Mucosa of stomach (tissue), 1 donor: ENCODE results near the gene NUBPL.

ENCODE experiments used
- H3K27me3 ChIP-seq: one replicate; pipeline ENCODE4 v1.7.0; 2013; ENCODE audit warnings: mild to moderate bottlenecking, low read length; ENCODE audit not compliant: control insufficient read depth, insufficient read depth
- H3K36me3 ChIP-seq: one replicate; pipeline ENCODE4 v1.7.0; 2013; ENCODE audit warnings: low read length; ENCODE audit not compliant: control insufficient read depth, insufficient read depth
- H3K4me1 ChIP-seq: one replicate; pipeline ENCODE4 v1.7.0; 2013; ENCODE audit warnings: mild to moderate bottlenecking, low read length; ENCODE audit not compliant: control insufficient read depth, insufficient read depth
- H3K4me3 ChIP-seq: one replicate; pipeline ENCODE4 v1.7.0; 2013; ENCODE audit warnings: low read length
- H3K9ac ChIP-seq: one replicate; pipeline ENCODE4 v1.7.0; 2013; ENCODE audit warnings: mild to moderate bottlenecking, low read length, moderate library complexity
- H3K9me3 ChIP-seq: one replicate; pipeline ENCODE4 v1.7.0; 2013; ENCODE audit warnings: mild to moderate bottlenecking, low read length, moderate library complexity; ENCODE audit not compliant: control insufficient read depth
- donor health status: Pancreatic carcinoma.

The NUBPL gene

GRCh38 chr14:31556191-31556590 lies 5.0 kb upstream of the NUBPL start:
- Histone ChIP-seq H3K4me3 (no peak overlapping the region), H3K9ac (no peak overlapping the region), H3K27me3 (peaks cover 6% of the 10 kb centered on the region), H3K9me3 (no peaks in the 10 kb centered on the region), H3K4me1 (no peaks in the 10 kb centered on the region), H3K36me3 (no peaks in the 10 kb centered on the region)

- Histone ChIP-seq H3K4me1 (no peaks in the 10 kb centered on the region), H3K4me3 (no peak overlapping the region), H3K36me3 (no peaks in the 10 kb centered on the region), H3K9ac (no peak overlapping the region), H3K9me3 (no peaks in the 10 kb centered on the region), H3K27me3 (no peaks in the 10 kb centered on the region)
Observed at GRCh38 chr14:31559939-31560338, 1.3 kb upstream of the NUBPL start.

GRCh38 chr14:31560759-31561154 lies 447 bp upstream of the NUBPL start:
- Histone ChIP-seq H3K9ac (peak overlapping the region; percentile 81), H3K36me3 (no peaks in the 10 kb centered on the region), H3K4me1 (no peaks in the 10 kb centered on the region), H3K27me3 (no peaks in the 10 kb centered on the region), H3K9me3 (no peaks in the 10 kb centered on the region), H3K4me3 (peak overlapping the region; percentile 66)

- Histone ChIP-seq H3K9ac (no peak overlapping the region), H3K4me1 (no peaks in the 10 kb centered on the region), H3K4me3 (no peak overlapping the region), H3K27me3 (no peaks in the 10 kb centered on the region), H3K36me3 (no peaks in the 10 kb centered on the region), H3K9me3 (no peaks in the 10 kb centered on the region)
Observed at GRCh38 chr14:31564194-31564593, 3.0 kb downstream of the NUBPL start.

GRCh38 chr14:31566456-31566855 lies 5.3 kb downstream of the NUBPL start:
- H3K9ac ChIP-seq, result no peak overlapping the region
- H3K9me3 ChIP-seq, result no peaks in the 10 kb centered on the region
- no peaks in the 10 kb centered on the region for H3K27me3 ChIP-seq
- H3K4me3 ChIP-seq, result no peak overlapping the region
- H3K4me1 ChIP-seq, result no peaks in the 10 kb centered on the region
- no peaks in the 10 kb centered on the region for H3K36me3 ChIP-seq

- Histone ChIP-seq H3K9me3 (no peaks in the 10 kb centered on the region), H3K4me1 (no peaks in the 10 kb centered on the region), H3K27me3 (no peaks in the 10 kb centered on the region), H3K4me3 (no peak overlapping the region), H3K9ac (no peak overlapping the region), H3K36me3 (no peaks in the 10 kb centered on the region)
Observed at GRCh38 chr14:31567655-31568054, 6.5 kb downstream of the NUBPL start.

- Histone ChIP-seq H3K9me3 (no peaks in the 10 kb centered on the region), H3K9ac (no peak overlapping the region), H3K4me3 (no peak overlapping the region), H3K27me3 (no peaks in the 10 kb centered on the region), H3K36me3 (no peaks in the 10 kb centered on the region), H3K4me1 (no peaks in the 10 kb centered on the region)
Observed at GRCh38 chr14:31568161-31568560, 7.0 kb downstream of the NUBPL start.

- H3K9ac ChIP-seq, result no peak overlapping the region
- H3K4me3 ChIP-seq, result no peak overlapping the region
- H3K4me1 ChIP-seq, result no peaks in the 10 kb centered on the region
- no peaks in the 10 kb centered on the region for H3K36me3 ChIP-seq
- no peaks in the 10 kb centered on the region for H3K27me3 ChIP-seq
- no peaks in the 10 kb centered on the region for H3K9me3 ChIP-seq
Observed at GRCh38 chr14:31568671-31569070, 7.5 kb downstream of the NUBPL start.

GRCh38 chr14:31572955-31573354 lies 11.8 kb downstream of the NUBPL start:
- H3K9ac ChIP-seq, result no peak overlapping the region
- H3K27me3 ChIP-seq, result no peaks in the 10 kb centered on the region
- no peaks in the 10 kb centered on the region for H3K36me3 ChIP-seq
- H3K4me1 ChIP-seq, result no peaks in the 10 kb centered on the region
- no peaks in the 10 kb centered on the region for H3K9me3 ChIP-seq
- no peak overlapping the region for H3K4me3 ChIP-seq

- Histone ChIP-seq H3K4me3 (no peak overlapping the region), H3K9me3 (no peaks in the 10 kb centered on the region), H3K27me3 (no peaks in the 10 kb centered on the region), H3K9ac (no peak overlapping the region), H3K4me1 (no peaks in the 10 kb centered on the region), H3K36me3 (no peaks in the 10 kb centered on the region)
Observed at GRCh38 chr14:31576949-31577348, 15.7 kb downstream of the NUBPL start.

GRCh38 chr14:31578266-31578665 lies 17.1 kb downstream of the NUBPL start:
- H3K27me3 ChIP-seq, result no peaks in the 10 kb centered on the region
- no peaks in the 10 kb centered on the region for H3K4me1 ChIP-seq
- no peak overlapping the region for H3K9ac ChIP-seq
- no peaks in the 10 kb centered on the region for H3K36me3 ChIP-seq
- no peaks in the 10 kb centered on the region for H3K9me3 ChIP-seq
- no peak overlapping the region for H3K4me3 ChIP-seq

GRCh38 chr14:31578792-31579501 lies 17.7 kb downstream of the NUBPL start:
- H3K4me3 ChIP-seq, result no peak overlapping the region
- H3K9ac ChIP-seq, result no peak overlapping the region
- H3K36me3 ChIP-seq, result no peaks in the 10 kb centered on the region
- no peaks in the 10 kb centered on the region for H3K27me3 ChIP-seq
- no peaks in the 10 kb centered on the region for H3K9me3 ChIP-seq
- H3K4me1 ChIP-seq, result no peaks in the 10 kb centered on the region

GRCh38 chr14:31580234-31580633 lies 19.0 kb downstream of the NUBPL start:
- no peaks in the 10 kb centered on the region for H3K36me3 ChIP-seq
- no peak overlapping the region for H3K9ac ChIP-seq
- no peak overlapping the region for H3K4me3 ChIP-seq
- H3K9me3 ChIP-seq, result no peaks in the 10 kb centered on the region
- H3K27me3 ChIP-seq, result no peaks in the 10 kb centered on the region
- no peaks in the 10 kb centered on the region for H3K4me1 ChIP-seq
